Activated naive CD4-positive, alpha-beta T cell treated with anti-CD3 and anti-CD28 coated beads, Interleukin-2, amount 50 U/mL, for 72 hours (primary cell): ENCODE measurements around the gene RGS16. TPM values are rescaled to one million over a fixed set of nuclear protein-coding genes. Genes with fewer than 3 reads are reported as not detected.
A peak's percentile ranks its signal among the peaks of the same experiment; 100 is the strongest.
"Not testable (repeated sequence)": the region's sequence is repeated elsewhere in the genome, so short reads cannot be mapped to it uniquely, and the experiment has no call there.

ENCODE experiments used
- ATAC-seq, 2 donors: fragments of 150-1000 bp; cut with Tn5 transposase; 2 replicates each; pipeline ENCODE4 v1.10.0; 2021; ENCODE audit warnings: mild to moderate bottlenecking in 2 of 2, moderate library complexity in 2 of 2
- DNase-seq, 2 donors: peaks; one replicate each; pipeline ENCODE4 v3.0.0; 2021 to 2022; ENCODE audit warnings: low spot score in 2 of 2
- H3K27ac Mint-ChIP-seq, 2 donors: one replicate each; pipeline ENCODE4 v1.8.0; 2022; ENCODE audit warnings: mild to moderate bottlenecking in 2 of 2, mixed read lengths in 2 of 2
- H3K36me3 Mint-ChIP-seq, 2 donors: one replicate each; pipeline ENCODE4 v1.8.0; 2022; ENCODE audit warnings: mixed read lengths in 2 of 2
- H3K9me3 Mint-ChIP-seq, 2 donors: one replicate each; pipeline ENCODE4 v1.8.0; 2022; ENCODE audit warnings: mixed read lengths in 2 of 2
- total RNA-seq, 2 donors: library from RNA; stranded (reverse); gene quantifications; one replicate each; pipeline ENCODE4 v1.2.3, GENCODE V29; 2022

Gene RGS16
- total RNA-seq, 2 donors from 2014 or later, result 36.0 to 64.5 TPM

GRCh38 chr1:182633031-182633430 is 28.8 kb upstream of the RGS16 start:
- H3K9me3 Mint-ChIP-seq, result no peaks in the 10 kb centered on the region
- no peak overlapping the region for H3K27ac Mint-ChIP-seq
- ATAC-seq, result no peak
- no peaks in the 10 kb centered on the region for H3K36me3 Mint-ChIP-seq
- no peak for DNase-seq

GRCh38 chr1:182632441-182632857 is 28.3 kb upstream of the RGS16 start:
- ATAC-seq, H3K9me3 Mint-ChIP-seq, H3K36me3 Mint-ChIP-seq, DNase-seq: not testable (repeated sequence)
- H3K27ac Mint-ChIP-seq, result peak overlapping the region in 1 of 2 donors; percentile 36

GRCh38 chr1:182631954-182632353 is 27.8 kb upstream of the RGS16 start:
- no peak for DNase-seq
- Mint-ChIP-seq H3K9me3 (no peaks in the 10 kb centered on the region), H3K36me3 (no peaks in the 10 kb centered on the region), H3K27ac (no peak overlapping the region)
- no peak for ATAC-seq

- Mint-ChIP-seq H3K9me3 (no peaks in the 10 kb centered on the region), H3K27ac (no peak overlapping the region), H3K36me3 (no peaks in the 10 kb centered on the region)
- ATAC-seq, result no peak
- no peak for DNase-seq
Observed at GRCh38 chr1:182631053-182631677, 27.0 kb upstream of the RGS16 start.

- Mint-ChIP-seq H3K36me3 (no peaks in the 10 kb centered on the region), H3K9me3 (no peaks in the 10 kb centered on the region), H3K27ac (peak overlapping the region; percentile 7 to 81)
- ATAC-seq (no peak), DNase-seq (no peak)
Observed at GRCh38 chr1:182630586-182630985, 26.4 kb upstream of the RGS16 start.

GRCh38 chr1:182629499-182630096 is 25.4 kb upstream of the RGS16 start:
- DNase-seq, result peak; percentile 46 to 90
- peak; percentile 88 to 95 for ATAC-seq
- no peaks in the 10 kb centered on the region for H3K9me3 Mint-ChIP-seq
- H3K27ac Mint-ChIP-seq, result peak overlapping the region in 1 of 2 donors; percentile 81
- no peaks in the 10 kb centered on the region for H3K36me3 Mint-ChIP-seq

- DNase-seq (no peak), ATAC-seq (no peak)
- H3K36me3 Mint-ChIP-seq, result no peaks in the 10 kb centered on the region
- H3K27ac Mint-ChIP-seq, result peak overlapping the region in 1 of 2 donors; percentile 81
- H3K9me3 Mint-ChIP-seq, result no peaks in the 10 kb centered on the region
Observed at GRCh38 chr1:182629080-182629479, 24.9 kb upstream of the RGS16 start.

- no peaks in the 10 kb centered on the region for H3K9me3 Mint-ChIP-seq
- H3K27ac Mint-ChIP-seq, result no peak overlapping the region
- DNase-seq, result no peak
- no peaks in the 10 kb centered on the region for H3K36me3 Mint-ChIP-seq
- ATAC-seq, result no peak
Observed at GRCh38 chr1:182628657-182629056, 24.5 kb upstream of the RGS16 start.

GRCh38 chr1:182627622-182628021 is 23.4 kb upstream of the RGS16 start:
- H3K9me3 Mint-ChIP-seq, result no peaks in the 10 kb centered on the region
- ATAC-seq (no peak), DNase-seq (no peak)
- no peak overlapping the region for H3K27ac Mint-ChIP-seq
- no peaks in the 10 kb centered on the region for H3K36me3 Mint-ChIP-seq

- ATAC-seq, result no peak
- Mint-ChIP-seq H3K36me3 (no peaks in the 10 kb centered on the region), H3K27ac (no peak overlapping the region), H3K9me3 (no peaks in the 10 kb centered on the region)
- DNase-seq, result no peak
Observed at GRCh38 chr1:182626527-182626926, 22.3 kb upstream of the RGS16 start.

- H3K36me3 Mint-ChIP-seq, result peaks cover 0 to 3% of the 10 kb centered on the region in 2 donors
- no peaks in the 10 kb centered on the region for H3K9me3 Mint-ChIP-seq
- ATAC-seq, result no peak
- H3K27ac Mint-ChIP-seq, result peak overlapping the region in 1 of 2 donors; percentile 27
- no peak for DNase-seq
Observed at GRCh38 chr1:182625719-182626504, 21.7 kb upstream of the RGS16 start.

GRCh38 chr1:182625024-182625423 is 20.8 kb upstream of the RGS16 start:
- Mint-ChIP-seq H3K36me3 (peaks cover 0 to 9% of the 10 kb centered on the region in 2 donors), H3K9me3 (peaks cover 0 to 5% of the 10 kb centered on the region in 2 donors), H3K27ac (peak overlapping the region in 1 of 2 donors; percentile 27)
- DNase-seq (no peak), ATAC-seq (peak in 1 of 2 donors; percentile 21)

- Mint-ChIP-seq H3K27ac (peak overlapping the region in 1 of 2 donors; percentile 27), H3K9me3 (peaks cover 0 to 5% of the 10 kb centered on the region in 2 donors), H3K36me3 (peaks cover 0 to 10% of the 10 kb centered on the region in 2 donors)
- ATAC-seq, result peak; percentile 18 to 61
- DNase-seq, result no peak
Observed at GRCh38 chr1:182624577-182624976, 20.4 kb upstream of the RGS16 start.

GRCh38 chr1:182622901-182623528 is 18.8 kb upstream of the RGS16 start:
- DNase-seq, result no peak
- H3K9me3 Mint-ChIP-seq, result peaks cover 4 to 5% of the 10 kb centered on the region in 2 donors
- no peak for ATAC-seq
- no peak overlapping the region for H3K27ac Mint-ChIP-seq
- H3K36me3 Mint-ChIP-seq, result peaks cover 5 to 16% of the 10 kb centered on the region in 2 donors

- DNase-seq (no peak), ATAC-seq (no peak)
- peaks cover 5 to 16% of the 10 kb centered on the region in 2 donors for H3K36me3 Mint-ChIP-seq
- no peak overlapping the region for H3K27ac Mint-ChIP-seq
- H3K9me3 Mint-ChIP-seq, result peaks cover 4 to 5% of the 10 kb centered on the region in 2 donors
Observed at GRCh38 chr1:182621906-182622305, 17.7 kb upstream of the RGS16 start.

- peaks cover 5 to 16% of the 10 kb centered on the region in 2 donors for H3K36me3 Mint-ChIP-seq
- H3K27ac Mint-ChIP-seq, result no peak overlapping the region
- H3K9me3 Mint-ChIP-seq, result peaks cover 4 to 5% of the 10 kb centered on the region in 2 donors
- DNase-seq (no peak), ATAC-seq (peak; percentile 50 to 60)
Observed at GRCh38 chr1:182620924-182621585, 16.9 kb upstream of the RGS16 start.
